ENCODE results near the gene MAP1B. TPM values are rescaled to one million over a fixed set of nuclear protein-coding genes. Genes with fewer than 3 reads are reported as not detected.
A peak's percentile ranks its signal among the peaks of the same experiment; 100 is the strongest.

Gene MAP1B
- total and polyA plus RNA-seq, 9 of the 15 experiments (the other 6 are each of a cell fraction or from before 2014, with no cell fraction given), result 5.2 to 66.1 (median 17.3) TPM

DNA sequence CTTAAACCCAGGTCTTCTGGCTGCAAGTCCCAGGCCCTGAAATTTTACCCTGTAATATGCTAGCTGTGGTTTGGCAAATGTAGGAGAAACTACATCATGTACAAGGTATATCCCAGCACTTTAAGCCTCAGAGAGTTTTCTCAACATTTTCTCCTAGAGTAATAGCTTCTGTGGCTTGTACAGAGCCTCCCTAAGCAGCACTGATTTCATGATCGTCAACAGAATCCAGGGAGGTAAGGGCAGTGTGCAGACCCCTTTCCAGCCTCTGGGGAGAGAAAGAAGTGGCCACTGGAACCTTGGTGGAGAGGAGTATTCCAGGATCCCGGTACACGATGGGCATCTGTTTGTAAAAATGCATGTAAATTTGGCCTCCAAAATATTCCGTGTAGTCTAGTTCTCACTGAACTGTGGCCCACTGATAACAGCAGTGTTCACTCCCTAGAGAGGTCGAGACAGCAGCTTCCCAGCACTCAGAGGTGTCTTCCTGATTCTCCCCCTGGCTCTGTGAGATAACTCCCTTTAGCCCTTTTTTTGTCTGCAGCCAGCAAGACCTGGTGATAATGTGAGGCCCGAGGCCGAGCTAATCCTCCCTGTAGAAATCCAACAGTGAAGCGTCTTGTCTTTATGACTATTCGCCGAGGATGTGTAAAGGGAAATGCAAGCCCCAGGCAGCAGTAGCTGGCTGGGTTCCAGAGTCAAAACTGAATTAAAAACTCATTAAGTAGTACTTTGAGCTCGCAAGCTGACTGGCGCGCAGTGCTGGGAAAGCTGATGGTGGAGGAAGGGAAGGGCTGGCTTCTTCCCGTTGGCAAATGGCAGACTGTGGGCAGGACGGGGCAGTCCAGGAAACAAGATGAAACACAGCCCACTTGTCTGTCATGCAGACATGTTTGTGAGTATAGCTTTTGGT is 59.0 kb downstream of the MAP1B start:
- Histone ChIP-seq H3K9ac (ENCODE audit: insufficient read depth in 1 of 2, low read depth in 2 of 2, low read length in 2 of 2) (peak overlapping the region; percentile 21 to 69; a peak in 1 of 4 replicates), H4K20me1 (replicated peaks; ENCODE audit: control insufficient read depth, insufficient read depth, low read length) (0 out of 2 replicates have a peak, but pooled peaks cover 5% of the 10 kb centered on the region), H3K27ac (ENCODE audit: extremely low read depth, low read depth, low read length) (peak overlapping the region; percentile 62), H3K4me1 (replicated peaks in 1 of 2; ENCODE audit: control insufficient read depth in 2 of 2, insufficient read depth in 2 of 2, low read length in 2 of 2) (peaks cover 13 to 22% of the 10 kb centered on the region in 2 experiments; a peak in 4 of 5 replicates), H3K9me1 (ENCODE audit: control insufficient read depth, insufficient read depth, low read length) (no peaks in the 10 kb centered on the region), H3K27me3 (ENCODE audit: control insufficient read depth in 2 of 2, insufficient read depth in 2 of 2, low read length in 2 of 2) (no peaks in the 10 kb centered on the region), H3K36me3 (ENCODE audit: control insufficient read depth, insufficient read depth, low read length) (peaks cover 9% of the 10 kb centered on the region; the same call in 2 of the 3 replicates), H3K4me3 (peak overlapping the region; percentile 16; the same call in 1 of the 2 replicates), H3K9me3 (replicated peaks; ENCODE audit: control insufficient read depth, insufficient read depth, low read depth, low read length) (no peaks in the 10 kb centered on the region), H3K4me2 (ENCODE audit: insufficient read depth, low read length) (peak overlapping the region; percentile 77), H2AFZ (ENCODE audit: low read depth, low read length) (peak overlapping the region; percentile 58), H3K79me2 (ENCODE audit: control insufficient read depth, insufficient read depth, low read length) (peaks cover 5% of the 10 kb centered on the region; the same call in 1 of the 3 replicates)
- FAIRE-seq, result peak; percentile 99
- BruUV-seq (replicated peaks), result no TSS peak
- 2% methylated on average over 15 of the region's 15 CpGs for WGBS (ENCODE audit: insufficient coverage, low coverage, missing lambda C conversion rate)
- ChIA-PET POLR2A (interaction anchor here (0.6 to 1.7 kb wide), 10 partner anchors 8 to 888 kb away, joined by 3 to 7 read pairs (median 3); no protein-coding TSS in a partner anchor), CTCF (ENCODE audit: low intra/inter-chr PET ratio) (interaction anchor here (0.6 kb wide), 1 partner anchor 19 kb away, joined by 5 read pairs; no protein-coding TSS in a partner anchor)
- in situ Hi-C loops (cut with MboI) (no loop called here), intact Hi-C loops (cut with micrococcal nuclease) (no loop called here)
- peak; percentile 62 to 94 (median 82) for DNase-seq (ENCODE audit: extremely low read depth in 1 of 4, low spot score in 3 of 4)
- peak; percentile 97 for ATAC-seq
- no peak for TF ChIP-seq PTRF (tag; IDR thresholded peaks at IDR 0.05)
- TF ChIP-seq, protein P1, sequence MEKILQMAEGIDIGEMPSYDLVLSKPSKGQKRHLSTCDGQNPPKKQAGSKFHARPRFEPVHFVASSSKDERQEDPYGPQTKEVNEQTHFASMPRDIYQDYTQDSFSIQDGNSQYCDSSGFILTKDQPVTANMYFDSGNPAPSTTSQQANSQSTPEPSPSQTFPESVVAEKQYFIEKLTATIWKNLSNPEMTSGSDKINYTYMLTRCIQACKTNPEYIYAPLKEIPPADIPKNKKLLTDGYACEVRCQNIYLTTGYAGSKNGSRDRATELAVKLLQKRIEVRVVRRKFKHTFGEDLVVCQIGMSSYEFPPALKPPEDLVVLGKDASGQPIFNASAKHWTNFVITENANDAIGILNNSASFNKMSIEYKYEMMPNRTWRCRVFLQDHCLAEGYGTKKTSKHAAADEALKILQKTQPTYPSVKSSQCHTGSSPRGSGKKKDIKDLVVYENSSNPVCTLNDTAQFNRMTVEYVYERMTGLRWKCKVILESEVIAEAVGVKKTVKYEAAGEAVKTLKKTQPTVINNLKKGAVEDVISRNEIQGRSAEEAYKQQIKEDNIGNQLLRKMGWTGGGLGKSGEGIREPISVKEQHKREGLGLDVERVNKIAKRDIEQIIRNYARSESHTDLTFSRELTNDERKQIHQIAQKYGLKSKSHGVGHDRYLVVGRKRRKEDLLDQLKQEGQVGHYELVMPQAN (IDR thresholded peaks at IDR 0.05; ENCODE audit: borderline replicate concordance), result no peak
- TF ChIP-seq PHB (CRISPR knock-in tag; IDR thresholded peaks at IDR 0.05), result no peak
- TF ChIP-seq, protein P2, sequence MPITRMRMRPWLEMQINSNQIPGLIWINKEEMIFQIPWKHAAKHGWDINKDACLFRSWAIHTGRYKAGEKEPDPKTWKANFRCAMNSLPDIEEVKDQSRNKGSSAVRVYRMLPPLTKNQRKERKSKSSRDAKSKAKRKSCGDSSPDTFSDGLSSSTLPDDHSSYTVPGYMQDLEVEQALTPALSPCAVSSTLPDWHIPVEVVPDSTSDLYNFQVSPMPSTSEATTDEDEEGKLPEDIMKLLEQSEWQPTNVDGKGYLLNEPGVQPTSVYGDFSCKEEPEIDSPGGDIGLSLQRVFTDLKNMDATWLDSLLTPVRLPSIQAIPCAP (CRISPR knock-in tag; IDR thresholded peaks at IDR 0.05; ENCODE audit: borderline replicate concordance), result no peak
- peak; percentile 96 for TF ChIP-seq ARID1B (IDR thresholded peaks at IDR 0.05)
- no peak for TF ChIP-seq TCFL5 (CRISPR knock-in tag; conservative IDR thresholded peaks at IDR 0.05)
- TF ChIP-seq MECOM (CRISPR knock-in tag; IDR thresholded peaks at IDR 0.05), result peak; percentile 93
- no peak for TF ChIP-seq RFX7 (CRISPR knock-in tag; IDR thresholded peaks at IDR 0.05)
- peak; percentile 79 to 86 for TF ChIP-seq TRIM24 (IDR thresholded peaks at IDR 0.05)
- TF ChIP-seq, protein P3, sequence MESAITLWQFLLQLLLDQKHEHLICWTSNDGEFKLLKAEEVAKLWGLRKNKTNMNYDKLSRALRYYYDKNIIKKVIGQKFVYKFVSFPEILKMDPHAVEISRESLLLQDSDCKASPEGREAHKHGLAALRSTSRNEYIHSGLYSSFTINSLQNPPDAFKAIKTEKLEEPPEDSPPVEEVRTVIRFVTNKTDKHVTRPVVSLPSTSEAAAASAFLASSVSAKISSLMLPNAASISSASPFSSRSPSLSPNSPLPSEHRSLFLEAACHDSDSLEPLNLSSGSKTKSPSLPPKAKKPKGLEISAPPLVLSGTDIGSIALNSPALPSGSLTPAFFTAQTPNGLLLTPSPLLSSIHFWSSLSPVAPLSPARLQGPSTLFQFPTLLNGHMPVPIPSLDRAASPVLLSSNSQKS (CRISPR knock-in tag; IDR thresholded peaks at IDR 0.05), result no peak
- TF ChIP-seq, protein P4, sequence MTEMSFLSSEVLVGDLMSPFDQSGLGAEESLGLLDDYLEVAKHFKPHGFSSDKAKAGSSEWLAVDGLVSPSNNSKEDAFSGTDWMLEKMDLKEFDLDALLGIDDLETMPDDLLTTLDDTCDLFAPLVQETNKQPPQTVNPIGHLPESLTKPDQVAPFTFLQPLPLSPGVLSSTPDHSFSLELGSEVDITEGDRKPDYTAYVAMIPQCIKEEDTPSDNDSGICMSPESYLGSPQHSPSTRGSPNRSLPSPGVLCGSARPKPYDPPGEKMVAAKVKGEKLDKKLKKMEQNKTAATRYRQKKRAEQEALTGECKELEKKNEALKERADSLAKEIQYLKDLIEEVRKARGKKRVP (CRISPR knock-in tag; IDR thresholded peaks at IDR 0.05), result 0 out of 2 replicates have a peak, but pooled peaks have one; percentile 33
- no peak for TF ChIP-seq BMI1 (IDR thresholded peaks at IDR 0.05; ENCODE audit: low read length)
- peak; percentile 67; the same call in 1 of the 2 replicates for TF ChIP-seq TCF7 (IDR thresholded peaks at IDR 0.05; ENCODE audit: borderline replicate concordance)
- TF ChIP-seq JUNB (CRISPR knock-in tag; conservative IDR thresholded peaks at IDR 0.05), result no peak
- TF ChIP-seq HDAC3 (IDR thresholded peaks at IDR 0.05; ENCODE audit: borderline replicate concordance, partially characterized antibody), result peak; percentile 90

Measured in K562 (cell line).